SIG-M5 treated with dmso at 0.1 percent for 504 hours (cell line): ENCODE results near the gene WDR7.

Experiments
- DNase-seq: peaks from one replicate; lab custom pipeline; 2025; ENCODE audit not compliant: unreplicated experiment; lab: John Stamatoyannopoulos, UW

Gene WDR7

DNA sequence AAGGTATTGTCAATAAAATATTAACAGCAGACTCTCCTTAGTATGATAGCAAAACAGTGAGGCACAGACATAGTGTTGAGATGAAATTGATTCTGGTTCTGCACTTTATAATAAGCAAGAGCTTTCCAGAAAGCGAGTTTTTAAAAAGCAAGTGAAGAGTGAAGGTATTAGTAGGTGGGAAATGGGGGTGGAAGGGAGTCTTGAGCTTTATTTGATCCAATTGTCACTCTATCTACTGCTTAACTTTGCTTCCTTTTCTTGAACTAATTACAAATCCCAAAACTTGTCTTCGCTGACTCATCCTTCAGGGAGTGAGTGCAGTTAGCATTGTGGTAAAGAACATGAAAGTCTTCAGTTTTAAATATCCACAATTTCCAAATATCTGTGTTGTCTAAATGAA lies 375.2 kb downstream of the WDR7 start:
- DNase-seq, result no peak

DNA sequence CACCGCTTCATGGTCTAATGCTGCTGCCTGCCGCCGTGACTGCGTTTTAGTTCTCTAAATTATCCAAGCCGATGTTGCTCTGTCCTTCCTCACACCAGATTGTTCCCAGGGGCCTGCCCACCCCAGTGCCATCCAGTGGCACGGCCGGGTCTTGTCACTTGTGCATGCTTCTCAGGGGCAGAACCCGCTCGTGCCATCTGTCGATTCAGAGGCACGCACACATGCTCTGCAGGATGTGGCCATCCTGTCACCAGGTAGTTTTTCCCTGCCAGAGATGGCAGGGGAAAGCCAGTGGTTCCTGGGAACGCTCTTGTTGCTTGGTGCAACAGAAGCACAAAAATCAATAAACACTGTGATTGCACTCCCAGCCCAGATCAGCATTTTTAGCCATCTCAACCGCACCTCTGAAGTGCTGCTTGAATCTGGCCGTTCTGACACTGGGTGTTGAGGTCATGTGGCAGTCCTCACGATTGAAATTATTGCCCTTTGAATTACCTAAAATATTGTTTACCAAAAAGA lies 376.1 kb downstream of the WDR7 start:
- no peak for DNase-seq

DNA sequence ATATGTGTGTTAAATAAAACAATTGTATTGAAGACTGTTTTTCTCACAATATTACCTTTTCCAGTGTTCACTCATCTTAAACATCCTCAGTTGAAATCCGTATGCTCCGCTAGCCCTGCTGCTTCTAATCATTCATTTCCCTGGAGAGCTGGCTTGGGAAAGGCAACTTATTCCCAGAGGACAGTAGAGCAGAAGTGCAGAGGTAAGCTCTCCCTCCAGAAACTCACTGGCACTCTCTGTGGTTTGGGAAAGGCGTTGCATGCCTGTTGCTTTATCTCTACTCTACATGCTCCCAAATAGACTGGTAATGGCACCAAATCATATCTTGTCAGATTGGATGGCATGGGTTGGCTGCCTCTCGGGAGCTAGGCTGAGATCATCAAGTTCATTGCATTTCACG lies 378.6 kb downstream of the WDR7 start:
- no peak for DNase-seq

DNA sequence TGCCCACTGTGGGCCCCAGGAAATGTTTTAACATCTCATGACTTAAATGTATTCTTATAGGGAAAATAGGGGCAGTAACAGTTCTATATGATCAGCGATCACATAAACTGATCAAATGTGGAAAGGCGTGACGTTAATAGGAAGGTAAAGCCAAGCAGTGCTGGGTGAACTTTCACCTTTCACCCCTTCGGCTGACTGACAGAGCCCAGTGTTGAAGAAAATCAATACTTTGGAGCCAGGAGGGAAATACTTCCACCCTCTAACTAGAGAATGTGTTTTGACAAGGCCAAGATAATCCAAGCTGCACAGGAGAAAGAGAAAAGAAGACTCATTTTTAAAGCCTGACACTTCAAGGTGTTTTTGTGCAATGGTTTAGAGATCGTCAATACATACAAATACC lies 379.3 kb downstream of the WDR7 start:
- DNase-seq, result no peak

DNA sequence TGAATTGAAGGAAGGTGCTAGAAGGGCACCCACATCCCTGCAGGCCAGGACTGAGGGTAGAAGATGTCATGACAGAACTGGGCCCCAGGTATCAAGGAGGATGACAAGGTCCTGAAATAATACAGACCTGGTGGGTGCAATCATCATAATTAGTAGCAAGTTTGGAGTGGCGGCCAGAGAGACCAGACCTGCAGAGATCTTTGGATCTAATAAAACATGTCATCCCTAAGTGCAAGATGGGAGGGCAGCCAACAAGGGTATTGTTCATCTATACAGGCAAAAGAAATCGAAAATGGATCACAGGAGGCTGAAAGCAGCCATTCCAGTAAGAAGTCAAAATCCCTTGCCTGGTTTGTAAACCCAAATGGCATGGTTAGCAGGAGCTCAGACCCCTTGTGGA lies 384.4 kb downstream of the WDR7 start:
- DNase-seq, result no peak

DNA sequence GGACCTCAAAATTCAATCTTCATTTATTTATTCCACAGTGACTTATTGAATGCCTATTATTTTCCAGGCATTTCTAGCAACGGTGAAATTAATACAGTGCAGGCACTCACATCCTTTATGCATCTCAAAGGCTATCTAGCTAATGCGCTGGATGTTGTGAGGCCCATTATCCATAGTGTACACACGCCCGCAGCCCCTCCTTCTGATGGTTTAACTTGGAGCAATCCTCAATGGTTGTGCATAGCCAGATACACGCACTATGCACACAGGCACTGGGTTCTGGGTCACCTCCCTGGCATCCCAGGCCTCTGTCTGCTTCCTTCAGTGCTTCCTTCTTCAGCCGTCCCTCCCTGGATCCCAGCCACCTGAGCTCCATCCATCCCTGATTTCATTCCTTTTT lies 387.2 kb downstream of the WDR7 start:
- no peak for DNase-seq

DNA sequence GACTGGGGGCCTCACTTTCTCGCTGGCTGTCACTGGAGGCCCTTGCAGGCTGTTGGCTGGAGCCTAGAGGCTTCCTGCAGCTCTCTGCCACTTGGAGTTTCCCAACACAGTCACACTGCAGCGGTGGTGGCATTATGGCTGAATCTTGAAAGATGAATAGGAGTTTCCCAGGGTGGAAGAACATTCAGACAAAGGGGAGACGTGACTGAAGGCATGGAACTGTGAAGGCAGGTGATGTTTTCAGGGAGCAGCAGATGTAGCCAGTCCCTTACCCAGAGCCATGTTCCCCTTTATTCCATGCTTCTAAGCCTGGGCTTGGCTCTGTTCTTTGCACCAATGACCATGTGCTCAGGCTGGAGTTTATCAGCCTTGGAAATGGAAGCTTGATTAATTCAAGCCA lies 389.0 kb downstream of the WDR7 start:
- no peak for DNase-seq

DNA sequence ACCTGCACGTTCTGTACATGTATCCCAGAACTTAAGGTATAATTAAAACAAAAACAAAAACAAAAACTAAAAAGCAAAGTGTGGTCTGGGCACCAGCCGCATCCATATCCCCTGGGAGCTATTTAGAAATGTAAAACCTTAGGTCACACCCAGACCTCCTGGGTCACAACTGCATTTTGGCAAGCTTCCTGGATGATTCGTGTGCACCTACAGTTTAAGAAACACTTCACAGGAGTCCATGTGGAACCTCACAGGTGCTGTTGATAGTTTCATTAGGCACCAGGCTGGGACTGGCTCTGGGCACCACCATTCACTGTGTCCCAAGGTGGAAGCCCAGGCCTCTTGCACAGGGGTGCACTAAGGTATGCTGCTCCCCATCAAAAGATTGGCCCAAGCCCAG lies 392.1 kb downstream of the WDR7 start:
- no peak for DNase-seq

DNA sequence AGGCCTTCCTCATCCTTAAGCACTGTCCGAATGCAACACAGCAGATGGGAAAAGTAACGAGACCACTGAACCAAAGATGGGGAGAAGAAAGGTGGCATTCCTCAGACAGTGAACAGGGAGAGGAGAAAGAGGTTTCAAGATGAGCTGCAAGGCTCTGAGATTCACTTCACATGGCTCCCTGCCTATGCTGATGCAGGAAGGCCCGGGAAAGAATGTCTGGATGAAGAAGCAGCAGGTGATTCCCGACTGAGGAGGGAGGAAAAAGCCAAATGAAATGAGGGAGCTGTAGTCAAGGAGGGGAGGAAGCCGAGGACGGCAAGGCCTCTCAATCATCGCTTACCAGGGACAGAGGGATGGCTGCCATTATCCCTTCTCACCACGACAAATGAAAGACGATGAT lies 397.2 kb downstream of the WDR7 start:
- DNase-seq, result no peak

DNA sequence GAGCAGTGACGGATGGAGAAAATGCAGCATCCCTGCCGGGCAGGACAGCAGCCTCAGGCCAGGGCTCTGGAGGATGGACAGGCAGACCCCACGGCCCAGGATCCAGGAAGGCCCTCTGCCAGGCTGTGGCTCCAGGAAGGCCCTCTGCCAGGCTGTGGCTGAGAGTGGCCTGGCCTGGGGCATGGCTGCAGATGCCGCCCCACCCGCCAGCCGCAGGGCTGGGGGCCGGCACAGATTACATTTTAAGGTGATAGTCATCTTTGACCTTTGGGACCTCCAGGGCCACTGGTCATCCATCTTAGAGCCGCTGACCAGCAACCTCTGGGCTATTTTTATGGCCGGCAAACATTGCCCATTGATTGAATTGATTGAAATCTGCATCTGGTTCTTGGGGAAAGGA lies 397.7 kb downstream of the WDR7 start:
- DNase-seq, result no peak

DNA sequence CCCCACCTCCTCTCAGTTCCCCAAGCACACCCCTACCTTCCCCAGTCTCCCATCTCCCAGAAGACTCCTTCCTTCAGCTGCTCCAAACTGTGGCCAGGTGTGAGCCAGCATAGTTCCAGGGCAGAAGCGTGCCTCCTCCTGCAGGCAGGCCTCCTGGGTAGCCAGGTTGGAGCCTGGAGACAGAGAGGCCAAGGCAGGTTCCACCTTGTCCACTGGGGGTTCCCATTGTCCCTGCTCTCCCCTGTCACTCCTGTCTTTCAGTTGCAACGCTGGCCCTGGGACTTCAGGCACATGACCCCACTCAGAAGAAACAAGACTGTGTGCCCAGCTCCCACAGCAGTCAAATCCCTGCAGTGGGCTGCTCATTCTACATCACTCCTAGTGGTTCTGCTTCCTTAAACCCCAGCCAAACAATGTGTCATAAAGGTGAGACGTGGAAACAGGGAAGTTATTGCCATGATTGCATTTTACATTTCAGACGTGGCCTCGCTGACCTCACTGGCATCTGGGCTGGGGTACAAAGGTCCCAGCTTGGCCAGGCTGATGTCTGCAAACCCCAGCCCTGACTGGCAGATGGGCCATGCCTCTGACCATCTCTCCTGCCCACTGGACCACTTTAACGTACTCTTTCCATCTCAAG lies 399.3 kb downstream of the WDR7 start:
- no peak for DNase-seq

DNA sequence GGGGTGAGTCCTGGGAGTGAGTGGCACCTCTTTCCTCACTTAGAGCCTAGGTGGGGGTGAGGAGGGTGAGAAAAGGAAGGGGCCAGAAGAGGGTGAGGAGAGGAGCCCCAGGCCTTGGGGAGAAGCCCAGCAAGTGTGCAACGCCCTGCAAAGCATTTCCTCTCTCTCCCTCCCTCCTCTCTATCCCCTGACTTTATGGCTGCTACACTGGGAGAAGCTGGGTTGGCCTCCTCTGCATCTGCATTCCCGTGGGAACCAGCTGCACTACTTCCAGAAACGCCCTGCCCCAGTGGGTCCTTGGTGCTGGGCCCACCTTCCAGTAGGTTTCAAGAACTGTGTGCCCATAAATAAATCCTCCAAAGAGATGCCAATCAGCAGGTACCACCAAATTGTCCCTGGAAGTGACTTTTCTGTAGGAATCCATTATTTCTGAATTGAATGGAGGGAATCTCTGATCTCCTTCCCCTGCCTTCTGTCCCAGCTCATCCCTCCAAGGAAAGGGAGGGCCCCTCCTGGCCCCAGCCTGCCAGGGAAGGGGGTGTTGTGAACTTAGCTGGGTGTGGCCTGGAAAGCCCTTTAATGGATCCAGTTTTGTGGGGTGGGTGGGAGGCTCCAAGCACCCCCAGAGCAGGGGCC lies 400.0 kb downstream of the WDR7 start:
- DNase-seq, result no peak

DNA sequence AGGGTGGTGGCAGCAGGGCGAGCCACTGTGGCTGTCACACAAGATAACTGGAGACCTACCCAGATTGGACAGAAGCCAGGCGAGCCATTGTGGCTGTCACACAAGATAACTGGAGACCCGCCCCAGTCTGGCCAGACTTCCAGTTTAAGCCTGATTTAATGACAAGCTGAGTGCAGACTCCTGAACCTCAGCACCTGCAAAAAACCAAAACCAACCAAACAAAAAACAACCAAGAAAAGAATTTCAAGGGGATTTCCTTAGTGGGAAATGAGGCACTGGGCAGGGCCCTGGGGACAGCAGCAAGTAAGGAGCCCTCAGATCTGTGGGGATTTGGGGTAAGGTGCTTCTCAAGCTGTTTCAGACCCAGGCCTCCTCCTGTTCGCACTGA lies 400.5 kb downstream of the WDR7 start:
- no peak for DNase-seq

DNA sequence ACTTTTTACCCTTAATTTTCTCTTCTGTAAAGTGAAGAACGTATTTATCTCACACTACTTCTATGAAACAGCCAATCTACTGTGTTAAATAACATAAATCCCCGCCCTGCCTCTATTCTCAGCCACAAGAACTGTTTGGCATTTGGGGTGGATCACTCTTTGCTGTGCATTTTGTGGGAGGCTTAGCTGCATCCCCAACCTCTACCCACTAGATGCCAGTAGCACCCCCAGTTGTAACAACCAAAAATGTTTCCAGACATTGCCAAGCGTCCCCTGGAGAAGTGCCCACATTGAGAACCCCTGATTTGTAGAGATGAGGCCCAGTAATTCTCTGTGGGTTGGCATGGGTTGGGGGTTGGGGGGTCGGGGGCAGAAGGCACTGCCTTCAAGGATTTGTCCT lies 401.0 kb downstream of the WDR7 start:
- DNase-seq, result no peak

DNA sequence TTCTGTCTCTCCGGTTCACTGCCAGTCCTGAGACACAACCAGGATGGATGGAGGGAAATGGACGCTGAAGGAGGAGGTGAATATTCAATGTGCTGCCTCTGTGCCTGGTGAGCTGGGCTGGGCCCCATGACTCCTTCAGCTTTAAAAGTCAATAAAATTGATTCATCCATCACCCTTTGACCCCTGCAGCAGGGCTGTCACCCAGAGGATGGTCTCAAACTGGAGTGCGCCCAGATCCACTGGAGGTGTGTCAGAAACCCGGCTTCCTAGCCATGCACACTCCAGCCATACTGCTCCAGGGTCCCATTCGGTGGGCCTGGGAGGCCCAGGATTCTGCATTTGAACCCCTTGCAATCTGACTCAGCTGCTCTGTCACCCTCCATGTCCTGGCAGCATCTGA lies 401.6 kb downstream of the WDR7 start:
- no peak for DNase-seq

DNA sequence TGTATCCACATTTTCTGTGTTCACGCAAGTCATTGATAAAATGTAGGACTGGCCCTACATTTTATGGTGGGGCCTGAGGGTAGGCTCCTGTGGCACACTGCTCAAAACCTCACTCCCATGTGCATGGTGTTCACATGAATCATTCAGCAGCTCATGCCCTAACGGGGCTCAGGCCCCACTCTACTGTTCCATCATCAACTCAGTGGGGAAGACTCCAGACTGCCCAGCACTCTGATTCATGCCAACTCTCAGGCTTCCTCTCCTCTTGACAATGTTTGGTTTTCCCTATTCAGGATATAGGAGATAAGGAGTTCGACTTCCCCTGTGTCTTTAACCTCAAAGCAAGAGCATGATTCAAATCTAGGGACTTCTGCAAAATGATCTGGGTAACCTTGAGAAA lies 403.7 kb downstream of the WDR7 start:
- no peak for DNase-seq

DNA sequence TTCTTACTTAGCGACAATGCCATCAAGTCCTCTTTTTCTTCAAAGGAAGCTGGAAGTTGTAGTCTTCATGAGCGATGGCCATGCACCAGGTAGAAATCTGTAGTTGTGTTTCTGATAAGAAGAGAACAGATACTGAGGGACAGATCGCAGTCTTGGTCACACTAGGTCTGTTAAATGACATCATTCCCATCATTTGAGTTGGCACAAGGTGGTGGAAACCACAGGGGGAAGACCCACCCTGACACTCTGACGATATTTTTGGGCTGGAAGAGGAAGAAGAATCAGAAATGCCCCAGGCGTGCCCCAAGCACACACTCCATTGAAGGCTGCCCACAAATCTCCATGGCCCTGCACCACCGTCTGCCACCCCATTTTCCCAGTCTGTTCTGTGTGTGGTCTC lies 406.7 kb downstream of the WDR7 start:
- no peak for DNase-seq

DNA sequence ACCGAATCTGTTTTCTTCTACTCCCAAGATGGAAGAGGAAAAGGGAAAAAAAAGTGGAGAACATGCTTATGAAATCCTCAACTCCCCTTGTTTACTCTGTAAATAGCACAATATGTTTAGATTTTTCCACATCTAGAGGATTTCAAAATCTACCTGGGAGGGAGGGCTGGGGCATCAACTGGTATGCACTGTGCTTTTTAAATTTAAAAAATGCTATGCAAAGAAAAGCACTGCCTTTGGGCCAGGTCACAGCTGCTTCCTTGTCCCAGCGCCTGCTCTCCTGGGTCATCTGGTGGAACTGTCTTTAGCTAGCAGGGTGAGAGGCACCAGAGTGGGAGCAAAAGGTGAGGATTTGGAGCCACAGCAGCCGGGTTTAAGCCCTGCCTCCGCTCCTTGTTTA lies 407.6 kb downstream of the WDR7 start:
- DNase-seq, result no peak

DNA sequence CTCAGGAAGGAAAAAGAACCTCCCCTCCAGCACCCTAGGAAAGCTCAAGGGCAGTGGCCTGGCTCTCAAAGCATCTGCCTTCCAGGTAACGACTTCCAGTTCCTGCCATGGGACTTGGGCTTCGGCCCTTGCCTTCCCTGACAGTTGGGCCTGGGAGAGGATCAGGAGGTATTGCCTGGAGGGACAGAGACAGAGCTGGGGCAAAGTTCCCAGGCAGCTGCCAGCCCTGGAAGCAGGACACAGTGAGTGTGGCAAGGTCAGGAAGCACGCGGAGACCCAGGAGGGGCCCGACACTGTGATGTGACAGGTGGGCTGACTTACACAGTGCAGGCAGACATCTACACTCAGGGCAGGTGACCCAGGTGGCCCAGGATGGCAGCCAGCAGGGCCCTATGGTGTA lies 408.2 kb downstream of the WDR7 start:
- no peak for DNase-seq

DNA sequence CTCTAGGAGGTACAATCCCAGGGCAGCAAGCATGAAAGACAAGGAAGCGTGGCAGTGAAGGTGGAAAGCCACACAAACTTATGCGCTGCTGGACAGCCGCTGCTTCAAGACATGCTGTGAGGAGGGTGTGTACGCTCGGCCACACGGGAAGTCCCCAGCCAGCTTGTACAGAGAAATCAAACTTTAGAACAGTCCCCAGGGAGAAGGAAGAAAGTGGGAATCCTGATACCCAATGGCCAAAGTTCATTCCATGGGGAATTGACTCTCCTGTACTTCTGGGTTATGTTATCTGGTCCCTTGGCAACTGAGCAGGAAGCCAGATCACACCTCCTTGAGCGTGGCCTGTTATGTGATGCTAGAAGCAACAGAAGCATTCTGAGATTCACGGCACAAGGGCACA lies 409.7 kb downstream of the WDR7 start:
- no peak for DNase-seq

DNA sequence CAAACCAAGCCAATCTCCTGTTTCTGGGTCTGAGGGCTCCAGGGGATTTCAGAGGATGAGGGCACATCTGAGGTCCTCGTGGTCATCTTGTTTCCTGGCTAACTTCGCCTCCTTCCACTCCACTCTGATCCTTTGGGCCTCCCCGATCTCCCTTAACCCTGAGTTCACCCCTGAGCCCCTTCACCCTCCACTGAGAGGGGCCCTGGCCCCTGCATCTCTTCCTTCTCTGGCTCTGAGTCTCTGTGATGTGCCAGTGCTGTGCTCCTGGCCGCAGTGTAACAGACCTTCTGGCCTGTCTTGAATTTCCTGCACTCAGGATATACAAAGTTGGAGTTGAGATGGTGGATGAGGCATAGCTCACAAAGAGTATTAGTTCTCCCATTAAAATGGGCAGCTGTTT lies 411.0 kb downstream of the WDR7 start:
- no peak for DNase-seq

DNA sequence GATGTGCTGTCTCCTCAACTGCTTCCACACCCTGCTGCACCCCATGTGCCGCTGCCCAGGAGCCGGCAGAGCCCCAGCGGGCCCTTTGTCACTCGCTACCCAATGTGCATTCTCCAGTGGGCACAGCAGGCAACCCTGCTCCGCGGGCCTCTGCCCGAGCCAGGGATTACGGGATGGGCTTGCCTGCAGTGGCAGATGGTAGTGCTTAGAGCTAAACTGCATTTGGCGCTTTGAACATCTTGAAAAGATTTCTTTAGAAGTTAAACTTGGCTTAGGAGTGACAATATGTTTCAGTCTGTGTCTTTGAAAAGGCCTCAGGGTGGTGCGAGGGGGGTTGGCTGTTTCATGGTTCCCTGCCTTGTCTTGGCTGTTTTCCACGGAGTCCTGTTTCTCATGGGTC lies 411.7 kb downstream of the WDR7 start:
- DNase-seq, result no peak

DNA sequence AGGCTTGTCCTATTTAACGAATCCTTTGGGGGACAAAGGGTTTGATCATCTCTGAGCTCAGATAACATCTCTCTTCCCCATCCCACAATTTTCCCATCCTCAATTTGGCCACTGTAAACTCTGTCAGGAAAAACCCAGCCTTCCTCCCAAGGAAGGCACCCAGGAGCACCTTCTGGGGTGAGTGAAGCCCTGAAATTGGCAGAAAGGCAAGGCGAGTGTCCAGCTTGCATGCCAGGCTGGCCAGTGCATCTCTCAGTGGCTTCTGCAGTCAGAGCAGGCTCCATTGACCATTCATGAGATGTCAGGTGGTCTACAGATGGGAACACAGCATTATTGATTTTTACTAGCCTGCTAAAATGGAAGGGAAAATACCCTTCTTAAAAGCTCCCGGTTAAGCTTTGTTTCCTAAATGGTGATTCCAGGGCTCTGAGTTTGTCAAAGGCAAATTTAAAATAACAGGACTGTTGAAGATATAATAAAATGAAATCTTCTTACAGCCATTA lies 412.5 kb downstream of the WDR7 start:
- DNase-seq, result no peak
